H9 (cell line): ENCODE data around the gene ASGR1. TPM values are rescaled to one million over a fixed set of nuclear protein-coding genes. Genes with fewer than 3 reads are reported as not detected.

Experiments used
- DNase-seq: peaks from one replicate; pipeline ENCODE4 v3.0.0-alpha.2; 2017
- H2AFZ ChIP-seq: one replicate; pipeline ENCODE4 v1.6.1; 2013; ENCODE audit warnings: mild to moderate bottlenecking, low read length, control low read depth, moderate library complexity
- H2AK5ac ChIP-seq: 2 replicates; pipeline ENCODE4 v1.6.1; 2013; ENCODE audit warnings: low read length, control low read depth, mixed read lengths; ENCODE audit not compliant: insufficient read length
- H2BK120ac ChIP-seq: one replicate; pipeline ENCODE4 v1.6.1; 2013; ENCODE audit warnings: low read depth, mild to moderate bottlenecking, low read length, control low read depth, inconsistent platforms; ENCODE audit not compliant: poor library complexity, severe bottlenecking
- H2BK12ac ChIP-seq: 2 replicates; pipeline ENCODE4 v1.6.1; 2013; ENCODE audit warnings: low read length, control low read depth, mixed read lengths, low read depth; ENCODE audit not compliant: insufficient read length
- H2BK15ac ChIP-seq: 2 replicates; pipeline ENCODE4 v1.6.1; 2013; ENCODE audit warnings: low read depth, low read length, control low read depth
- H2BK20ac ChIP-seq: one replicate; pipeline ENCODE4 v1.6.1; 2013; ENCODE audit warnings: low read depth, mild to moderate bottlenecking, low read length, control low read depth, inconsistent platforms; ENCODE audit not compliant: poor library complexity, severe bottlenecking
- H2BK5ac ChIP-seq: 2 replicates; pipeline ENCODE4 v1.6.1; 2013; ENCODE audit warnings: low read length, control low read depth, mixed read lengths; ENCODE audit not compliant: insufficient read length
- H3K14ac ChIP-seq: 2 replicates; pipeline ENCODE4 v1.6.1; 2013; ENCODE audit warnings: low read length, control low read depth; ENCODE audit not compliant: insufficient read depth
- H3K18ac ChIP-seq: 2 replicates; pipeline ENCODE4 v1.6.1; 2013; ENCODE audit warnings: low read depth, mild to moderate bottlenecking, mixed read lengths, low read length, control low read depth; ENCODE audit not compliant: insufficient read length
- H3K23ac ChIP-seq: 2 replicates; pipeline ENCODE4 v1.6.1; 2013; ENCODE audit warnings: low read length, control low read depth, mixed read lengths, low read depth; ENCODE audit not compliant: insufficient read length
- H3K23me2 ChIP-seq: 2 replicates; pipeline ENCODE4 v1.6.1; 2013; ENCODE audit warnings: low read depth, mild to moderate bottlenecking, mixed read lengths, low read length, control low read depth; ENCODE audit not compliant: insufficient read length, poor library complexity, severe bottlenecking
- H3K27ac ChIP-seq: 2 replicates; pipeline ENCODE4 v1.5.1; 2013; ENCODE audit warnings: low read length, control low read depth, mixed read lengths, low read depth; ENCODE audit not compliant: insufficient read length
- H3K27me3 ChIP-seq: 2 replicates; pipeline ENCODE4 v1.6.1; 2013; ENCODE audit warnings: low read length, control low read depth, inconsistent platforms; ENCODE audit not compliant: insufficient read depth
- H3K4ac ChIP-seq: 2 replicates; pipeline ENCODE4 v1.6.1; 2013; ENCODE audit warnings: low read depth, mild to moderate bottlenecking, control low read depth, inconsistent platforms, low read length, moderate library complexity
- H3K4me1 ChIP-seq: 2 replicates; pipeline ENCODE4 v1.6.1; 2013; ENCODE audit warnings: low read length, control low read depth, inconsistent platforms; ENCODE audit not compliant: insufficient read depth
- H3K4me2 ChIP-seq: 2 replicates; pipeline ENCODE4 v1.6.1; 2013; ENCODE audit warnings: low read length, control low read depth, mixed read lengths; ENCODE audit not compliant: insufficient read length, insufficient read depth
- H3K56ac ChIP-seq: 2 replicates; pipeline ENCODE4 v1.6.1; 2013; ENCODE audit warnings: low read depth, mild to moderate bottlenecking, mixed read lengths, low read length, control low read depth; ENCODE audit not compliant: insufficient read length
- H3K79me1 ChIP-seq: 2 replicates; pipeline ENCODE4 v1.6.1; 2013; ENCODE audit warnings: low read depth, mild to moderate bottlenecking, moderate library complexity, low read length, control low read depth, inconsistent platforms; ENCODE audit not compliant: insufficient read depth, poor library complexity, severe bottlenecking
- H3K79me2 ChIP-seq: 2 replicates; pipeline ENCODE4 v1.6.1; 2013; ENCODE audit warnings: low read length, control low read depth, inconsistent platforms; ENCODE audit not compliant: insufficient read depth
- H3K9ac ChIP-seq: 2 replicates; pipeline ENCODE4 v1.6.1; 2013; ENCODE audit warnings: low read length, control low read depth, mixed read lengths; ENCODE audit not compliant: insufficient read length; ENCODE audit errors: extremely low read depth
- H3K9me3 ChIP-seq: one replicate; pipeline ENCODE4 v1.6.1; 2013; ENCODE audit warnings: low read depth, low read length, inconsistent platforms; ENCODE audit not compliant: control insufficient read depth
- H3T11ph ChIP-seq: one replicate; pipeline ENCODE4 v1.6.1; 2013; ENCODE audit warnings: mild to moderate bottlenecking, low read length, control low read depth, inconsistent platforms
- H4K20me1 ChIP-seq: one replicate; pipeline ENCODE4 v1.6.1; 2013; ENCODE audit not compliant: control insufficient read depth, insufficient read length, insufficient read depth
- H4K5ac ChIP-seq: 2 replicates; pipeline ENCODE4 v1.6.1; 2013; ENCODE audit warnings: low read depth, mild to moderate bottlenecking, mixed read lengths, low read length, control low read depth; ENCODE audit not compliant: insufficient read length
- H4K8ac ChIP-seq: replicated peaks from 2 replicates; pipeline ENCODE4 v1.6.1; 2013; ENCODE audit warnings: low read length, control low read depth, mixed read lengths, low read depth; ENCODE audit not compliant: insufficient read length
- H4K91ac ChIP-seq: 2 replicates; pipeline ENCODE4 v1.6.1; 2013; ENCODE audit warnings: low read depth, mild to moderate bottlenecking, moderate library complexity, mixed read lengths, low read length, control low read depth; ENCODE audit not compliant: insufficient read length
- H3K27ac Mint-ChIP-seq, 3 experiments: 2 replicates in 2 of 3; 3 replicates in 1 of 3; pipeline ENCODE4 v1.8.0; 2020 to 2021; ENCODE audit warnings: mixed read lengths in 3 of 3, mild to moderate bottlenecking in 1 of 3, moderate library complexity in 1 of 3
- H3K27me3 Mint-ChIP-seq: 2 replicates; pipeline ENCODE4 v1.8.0; 2021; ENCODE audit warnings: low read depth, mild to moderate bottlenecking, moderate library complexity, mixed read lengths
- H3K36me3 Mint-ChIP-seq, 3 experiments: 2 replicates in 2 of 3; 3 replicates in 1 of 3; pipeline ENCODE4 v1.8.0; 2020 to 2021; ENCODE audit warnings: low read depth in 3 of 3, mixed read lengths in 3 of 3; ENCODE audit not compliant: insufficient read depth in 1 of 3
- H3K4me1 Mint-ChIP-seq, 2 experiments: 2 replicates each; pipeline ENCODE4 v1.8.0; 2020; ENCODE audit warnings: mixed read lengths in 2 of 2
- H3K4me3 Mint-ChIP-seq, 2 experiments: 2 replicates in 1 of 2; 3 replicates in 1 of 2; pipeline ENCODE4 v1.8.0; 2020 to 2021; ENCODE audit warnings: mild to moderate bottlenecking in 2 of 2, mixed read lengths in 2 of 2, moderate library complexity in 1 of 2
- H3K9me3 Mint-ChIP-seq, 2 experiments: 2 replicates in 1 of 2; 3 replicates in 1 of 2; pipeline ENCODE4 v1.8.0; 2020; ENCODE audit warnings: mild to moderate bottlenecking in 2 of 2, mixed read lengths in 2 of 2, moderate library complexity in 1 of 2
- CTCF ChIP-seq: fragments of 200-600 bp; sonication (generic); conservative IDR thresholded peaks from 3 replicates; pipeline ENCODE4 v1.8.0; 2021; ENCODE audit warnings: antibody characterized with exemption, mild to moderate bottlenecking
- WGBS: extraction: QIAGEN DNeasy Blood & Tissue Kit; methylation state at CpG from one replicate; pipeline ENCODE4 v1.1.7; 2013; ENCODE audit warnings: missing lambda C conversion rate, low lambda C conversion rate, mixed read lengths; ENCODE audit not compliant: insufficient read length; ENCODE audit errors: extremely low coverage; 5-methylcytosine and 5-hydroxymethylcytosine counted together
- total RNA-seq: library from RNA; stranded (reverse); gene quantifications from 2 replicates; pipeline ENCODE4 v1.2.1, GENCODE V29; 2021

Gene ASGR1
- total RNA-seq, 1 experiment from 2014 or later: 5.9 TPM

- Histone ChIP-seq H3K4me1 (no peaks in the 10 kb centered on the region; the same call in 1 of the 2 replicates), H2BK12ac (no peak overlapping the region), H4K8ac (no peak overlapping the region), H3K18ac (no peak overlapping the region), H3K27ac (no peak overlapping the region), H3K9me3 (no peaks in the 10 kb centered on the region), H3K4me2 (no peak overlapping the region), H2BK5ac (no peak overlapping the region), H3K9ac (no peak overlapping the region), H2BK15ac (no peak overlapping the region), H3K23ac (no peak overlapping the region), H3K79me1 (no peaks in the 10 kb centered on the region), H3K23me2 (peaks cover 16% of the 10 kb centered on the region), H3K14ac (no peak overlapping the region), H2AK5ac (no peak overlapping the region), H4K5ac (no peak overlapping the region), H2BK120ac (no peak overlapping the region), H4K91ac (no peak overlapping the region), H3T11ph (no peak overlapping the region), H4K20me1 (no peaks in the 10 kb centered on the region), H3K56ac (no peak overlapping the region), H2BK20ac (no peak overlapping the region), H3K27me3 (peaks cover 5% of the 10 kb centered on the region; the same call in 1 of the 2 replicates), H3K4ac (no peak overlapping the region), H2AFZ (no peak overlapping the region), H3K79me2 (no peaks in the 10 kb centered on the region)
- H3K27ac Mint-ChIP-seq: no peak overlapping the region
- no peak for DNase-seq
- 100% methylated on average over 5 of the region's 5 CpGs for WGBS
- H3K4me3 Mint-ChIP-seq: no peak overlapping the region
- no peak for TF ChIP-seq CTCF
- no peaks in the 10 kb centered on the region; a peak in 1 of 5 replicates for H3K9me3 Mint-ChIP-seq
- H3K36me3 Mint-ChIP-seq: no peaks in the 10 kb centered on the region
- H3K4me1 Mint-ChIP-seq: peaks cover 5 to 10% of the 10 kb centered on the region in 2 experiments; a peak in 3 of 4 replicates
- H3K27me3 Mint-ChIP-seq: peaks cover 34% of the 10 kb centered on the region
Observed at GRCh38 chr17:7175330-7175733, 3.8 kb downstream of the ASGR1 start.
